ENCODE results near the gene CDC42BPG.

CDC42BPG gene

GRCh38 chr11:64878494-64879243, 34.2 kb upstream of the CDC42BPG start, which contains the start of gene EHD1:
TSS of gene EHD1 (minus strand) at chr11:64878621. CDS start at chr11:64878464, 157 bp downstream.
- peak; percentile 92 for DNase-seq (ENCODE audit: low spot score)
- no peak for FAIRE-seq

DNA sequence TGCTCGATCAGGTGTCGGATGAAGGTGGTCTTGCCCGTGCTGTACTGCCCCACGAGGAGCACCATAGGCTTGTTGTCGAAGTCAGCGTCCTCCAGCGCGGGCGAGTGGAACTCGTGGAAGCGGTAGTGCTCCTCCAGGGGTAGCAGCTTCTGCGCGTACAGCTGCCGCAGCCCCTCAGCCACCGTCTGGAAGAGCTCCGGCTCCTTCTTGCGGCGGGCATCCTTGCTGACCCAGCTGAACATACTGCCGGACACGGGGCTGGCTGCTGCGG, 33.7 kb upstream of the CDC42BPG start:
- DNase-seq (ENCODE audit: low spot score) (no peak), FAIRE-seq (no peak)

- FAIRE-seq (no peak), DNase-seq (ENCODE audit: low spot score) (no peak)
Measured at GRCh38 chr11:64877390-64878222, 33.2 kb upstream of the CDC42BPG start.

DNA sequence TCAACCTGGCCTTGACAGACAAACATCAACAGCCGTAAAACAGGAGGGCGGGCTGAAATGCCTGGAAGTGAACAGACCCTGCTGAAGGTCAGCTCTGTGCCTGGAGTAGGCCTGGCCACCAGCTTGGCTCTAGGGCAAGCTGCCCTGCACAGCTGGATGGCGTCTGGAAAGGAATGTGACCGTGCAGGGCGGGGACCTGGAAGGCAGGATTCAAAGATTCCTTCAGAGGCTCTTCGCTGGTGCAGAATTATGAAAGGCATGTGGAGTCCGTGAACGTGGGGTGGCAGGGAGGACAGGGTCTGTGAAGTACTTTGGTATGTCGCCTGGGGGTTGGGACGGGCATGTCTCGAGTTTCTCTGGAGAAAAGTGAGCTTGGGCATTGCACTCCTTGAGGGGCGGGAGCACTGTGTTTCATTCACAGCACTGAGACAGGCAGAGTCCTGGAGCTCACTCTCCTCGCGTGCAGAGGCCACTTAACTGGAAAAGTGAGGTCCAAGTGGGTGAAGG, 32.4 kb upstream of the CDC42BPG start:
- no peak for FAIRE-seq
- DNase-seq (ENCODE audit: low spot score), result peak; percentile 44

DNA sequence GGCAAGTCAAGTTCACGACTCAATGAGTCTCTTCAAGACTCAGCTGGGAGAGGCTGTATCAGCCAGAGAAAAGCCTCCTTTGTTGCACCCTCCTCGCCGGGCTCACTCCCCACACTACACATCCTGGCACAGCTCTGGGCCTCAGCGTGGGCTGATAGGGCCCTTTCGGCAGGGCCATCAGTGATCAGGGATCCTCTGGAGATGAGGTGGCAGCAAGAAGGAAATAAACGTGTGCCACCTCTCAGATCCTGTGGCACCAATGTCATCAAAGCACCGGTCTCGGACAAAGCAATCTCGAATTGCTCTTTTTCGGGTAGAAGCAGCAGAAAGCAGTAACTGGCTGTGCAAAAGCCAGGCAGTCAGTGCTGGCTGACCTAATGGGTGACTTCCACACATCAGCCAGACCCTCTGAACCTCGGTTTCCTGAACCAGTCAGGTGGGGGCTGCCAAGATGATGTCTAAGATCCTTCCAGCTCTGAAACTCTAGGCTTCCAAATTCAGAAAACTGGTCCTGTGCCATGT, 31.8 kb upstream of the CDC42BPG start:
- DNase-seq (ENCODE audit: low spot score) (no peak), FAIRE-seq (no peak)

- DNase-seq (ENCODE audit: low spot score) (no peak), FAIRE-seq (no peak)
Measured at GRCh38 chr11:64875369-64876228, 31.1 kb upstream of the CDC42BPG start.

GRCh38 chr11:64874308-64875240, 30.1 kb upstream of the CDC42BPG start:
- DNase-seq (ENCODE audit: low spot score) (no peak), FAIRE-seq (no peak)

DNA sequence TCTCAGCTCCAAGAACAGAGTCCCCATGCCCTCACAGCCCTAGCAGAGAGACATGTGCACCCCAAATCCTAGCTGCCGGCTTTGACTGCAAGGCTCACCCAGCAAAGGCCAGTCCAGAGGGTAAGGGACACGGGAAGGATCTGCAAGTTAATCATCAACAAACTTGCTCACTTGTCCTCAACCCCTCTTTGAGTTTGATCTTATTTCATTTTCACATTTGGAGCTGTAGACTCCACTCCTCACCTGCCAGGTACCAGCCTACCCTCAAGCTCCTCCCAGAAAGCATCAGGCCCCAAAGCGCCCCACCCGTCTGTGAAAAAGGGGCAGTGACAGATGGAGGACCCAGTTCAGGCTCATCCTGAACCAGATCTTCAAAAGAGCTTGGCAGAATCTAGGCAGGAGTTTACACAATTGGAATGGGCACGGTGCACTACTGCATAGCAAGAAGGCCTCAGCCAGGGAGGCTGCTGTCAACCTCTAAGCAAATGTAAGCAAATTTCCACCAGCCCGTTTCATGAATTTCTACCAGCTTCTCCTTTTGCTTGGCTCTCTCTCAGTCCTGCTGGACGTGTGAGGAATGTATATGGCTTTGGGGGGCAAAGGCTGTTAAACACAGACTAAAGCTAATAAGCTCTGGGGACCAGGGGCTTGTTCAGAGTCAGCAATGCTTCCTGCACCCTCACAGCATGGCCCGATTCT, 28.5 kb upstream of the CDC42BPG start:
- DNase-seq (ENCODE audit: low spot score) (no peak), FAIRE-seq (no peak)

DNA sequence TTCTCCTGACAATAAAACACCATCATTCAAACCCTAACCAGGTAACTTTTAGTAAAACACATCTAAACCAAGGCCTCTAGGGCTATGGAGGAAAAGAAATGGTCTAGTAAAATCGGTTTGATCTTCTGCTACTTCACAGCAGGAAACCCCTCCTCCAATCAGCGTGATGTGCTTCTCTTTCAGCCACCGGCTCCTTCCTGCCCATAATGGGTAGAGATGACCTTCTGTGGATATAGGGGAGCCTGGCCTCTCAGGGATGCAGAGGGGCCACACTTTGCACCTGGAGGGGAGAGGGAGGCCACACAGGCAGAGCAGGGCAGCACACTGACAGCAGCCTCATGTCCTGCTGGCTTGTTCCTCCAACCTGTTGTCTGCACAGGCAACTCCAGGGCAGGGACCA, 27.0 kb upstream of the CDC42BPG start:
- DNase-seq (ENCODE audit: low spot score), result no peak
- FAIRE-seq, result no peak

DNA sequence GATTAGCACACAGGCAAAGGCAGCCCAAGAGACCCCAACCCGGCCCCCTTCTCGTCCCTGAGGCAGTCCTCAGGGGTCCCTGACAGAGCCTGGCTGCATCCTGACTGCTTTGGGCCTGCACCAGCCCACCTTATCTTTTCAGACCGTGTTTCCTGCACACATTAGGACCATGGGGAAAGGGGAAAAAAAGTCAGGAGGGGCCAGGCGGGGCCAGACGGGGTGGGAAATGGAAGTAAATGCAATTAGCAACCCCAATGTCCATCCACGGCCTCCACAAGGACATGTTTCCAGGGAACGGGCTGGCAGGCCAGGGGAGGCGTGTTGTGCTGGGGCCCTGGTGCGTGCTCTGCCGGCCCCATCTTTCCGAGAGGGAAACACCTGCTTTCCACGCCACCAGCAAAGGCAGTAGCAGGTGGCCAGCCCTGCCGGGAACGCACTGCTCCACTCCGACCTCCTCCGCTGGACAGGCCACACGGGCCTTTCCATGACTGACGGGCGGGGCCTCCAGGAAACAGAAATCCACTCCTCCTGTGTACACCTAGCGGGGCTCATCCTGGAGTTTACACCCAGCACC, 26.5 kb upstream of the CDC42BPG start:
- FAIRE-seq, result no peak
- DNase-seq (ENCODE audit: low spot score), result no peak

DNA sequence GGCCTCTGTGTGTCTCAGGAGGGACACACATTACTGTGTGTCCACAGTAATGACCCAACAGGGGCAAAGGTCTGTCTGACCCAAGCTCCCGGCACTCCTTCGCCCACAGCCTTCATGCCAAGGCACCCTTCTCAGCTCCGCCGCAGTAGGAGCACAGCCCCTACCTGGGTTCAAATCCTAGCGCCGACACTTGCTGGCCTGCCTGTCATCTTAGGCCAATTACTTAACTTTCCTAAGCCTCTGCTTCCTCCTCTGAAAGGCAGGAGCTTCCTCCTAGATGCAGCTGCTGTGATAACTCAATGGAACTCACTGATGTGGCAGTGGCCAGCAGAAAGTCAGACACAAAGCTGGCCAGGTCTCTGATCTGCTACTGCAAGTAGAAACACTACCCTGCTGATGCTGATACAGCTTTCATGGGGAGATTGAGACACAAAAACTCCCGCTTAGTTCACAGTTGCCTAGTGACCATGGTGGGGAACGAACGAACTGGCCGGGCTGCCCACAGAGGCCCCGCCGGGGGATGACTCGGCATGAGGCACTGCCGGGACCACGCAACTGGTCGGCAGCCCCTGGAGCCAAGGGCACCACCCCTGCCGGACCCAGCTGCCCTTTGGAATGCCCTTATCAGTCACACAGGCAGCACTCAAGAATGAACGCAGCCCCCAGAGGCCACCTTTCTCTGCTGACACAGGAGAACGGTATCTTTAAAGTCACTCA, 25.9 kb upstream of the CDC42BPG start:
- DNase-seq (ENCODE audit: low spot score) (peak; percentile 83), FAIRE-seq (no peak)

GRCh38 chr11:64869571-64870175, 25.2 kb upstream of the CDC42BPG start:
- FAIRE-seq (no peak), DNase-seq (ENCODE audit: low spot score) (no peak)

- peak; percentile 64 for DNase-seq (ENCODE audit: low spot score)
- no peak for FAIRE-seq
Measured at GRCh38 chr11:64868904-64869570, 24.6 kb upstream of the CDC42BPG start.

DNA sequence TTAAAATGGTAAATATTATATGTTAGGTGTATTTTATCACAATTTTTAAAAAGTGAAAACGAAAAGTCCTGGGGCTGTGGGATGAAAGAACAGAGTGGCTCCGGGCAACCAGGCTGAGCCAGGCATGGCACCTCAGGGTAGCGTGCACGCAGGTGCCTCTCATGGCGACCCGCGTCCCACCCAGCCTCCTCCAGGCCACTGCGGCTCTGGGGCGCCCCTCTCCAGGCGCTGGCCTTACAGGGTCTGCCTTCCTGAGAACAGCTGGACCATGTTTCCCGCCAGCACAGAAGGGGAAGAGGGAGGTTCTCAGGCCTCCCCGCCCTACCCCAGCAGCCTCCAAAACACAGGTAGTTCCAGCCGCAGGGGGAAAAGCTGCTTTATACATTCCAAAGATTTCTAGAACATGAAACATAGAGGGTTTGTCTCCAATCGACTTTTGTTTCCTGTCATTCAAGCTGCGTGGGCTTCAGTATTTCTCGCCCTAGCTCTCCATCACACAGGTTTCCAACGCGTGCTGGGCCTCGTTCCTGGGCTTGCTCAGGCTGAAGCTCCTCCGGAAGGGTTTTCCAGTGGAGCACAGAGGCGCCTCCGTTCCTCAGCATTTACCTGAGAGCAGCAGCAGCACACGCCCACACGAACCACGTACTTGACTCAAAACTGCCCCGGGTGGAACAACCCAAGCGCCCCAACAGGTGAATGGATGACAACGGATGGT, 23.5 kb upstream of the CDC42BPG start:
- DNase-seq (ENCODE audit: low spot score) (no peak), FAIRE-seq (no peak)

- DNase-seq (ENCODE audit: low spot score) (no peak), FAIRE-seq (no peak)
Measured at GRCh38 chr11:64866173-64866491, 21.7 kb upstream of the CDC42BPG start.

DNA sequence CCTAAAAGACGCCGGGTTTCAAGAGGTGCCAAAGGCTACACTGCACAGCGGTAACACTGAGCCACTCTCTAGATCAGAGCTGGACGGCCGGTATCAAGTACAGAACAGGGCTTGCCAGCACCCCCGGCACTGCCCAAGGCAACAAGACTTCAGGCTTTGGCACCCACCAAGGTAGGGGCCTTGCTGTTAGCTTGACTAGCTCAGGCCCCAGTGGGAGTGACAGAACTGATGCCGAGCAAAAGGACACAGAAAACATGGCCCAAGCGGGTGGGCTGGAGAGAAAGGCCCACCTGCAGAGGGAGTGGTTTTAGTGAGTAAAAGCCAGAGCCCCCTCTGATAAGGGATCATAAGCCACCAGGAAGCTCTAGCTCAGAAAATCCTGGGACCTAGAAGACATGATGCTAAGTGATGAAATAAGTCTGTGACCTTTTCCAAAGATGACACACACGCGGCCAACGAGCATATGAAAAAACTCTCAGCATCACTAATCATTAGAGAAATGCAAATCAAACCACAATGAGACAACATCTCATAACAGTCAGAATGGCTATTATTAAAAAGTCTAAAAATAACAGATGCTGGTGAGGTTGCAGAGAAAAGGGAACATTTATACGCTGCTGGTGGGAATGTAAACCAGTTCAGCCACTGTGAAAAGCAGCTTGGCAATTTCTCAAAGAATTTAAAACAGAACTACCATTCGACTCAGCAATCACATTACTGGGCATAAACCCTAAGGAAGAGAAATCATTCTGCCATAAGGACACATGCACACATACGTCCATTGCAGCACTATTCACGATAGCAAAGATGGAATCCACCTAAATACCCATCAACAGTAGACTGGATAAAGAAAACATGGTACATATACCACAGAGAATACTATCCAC, 21.1 kb upstream of the CDC42BPG start:
- DNase-seq (ENCODE audit: low spot score) (no peak), FAIRE-seq (no peak)

Data from RCC 7860 (cell line).